ENCODE measurements around the gene GOLPH3L. TPM values are rescaled to one million over a fixed set of nuclear protein-coding genes. Genes with fewer than 3 reads are reported as not detected.

GOLPH3L gene
- total RNA-seq, 4 donors from 2014 or later: 16.2 to 23.9 (median 21.6) TPM

DNA sequence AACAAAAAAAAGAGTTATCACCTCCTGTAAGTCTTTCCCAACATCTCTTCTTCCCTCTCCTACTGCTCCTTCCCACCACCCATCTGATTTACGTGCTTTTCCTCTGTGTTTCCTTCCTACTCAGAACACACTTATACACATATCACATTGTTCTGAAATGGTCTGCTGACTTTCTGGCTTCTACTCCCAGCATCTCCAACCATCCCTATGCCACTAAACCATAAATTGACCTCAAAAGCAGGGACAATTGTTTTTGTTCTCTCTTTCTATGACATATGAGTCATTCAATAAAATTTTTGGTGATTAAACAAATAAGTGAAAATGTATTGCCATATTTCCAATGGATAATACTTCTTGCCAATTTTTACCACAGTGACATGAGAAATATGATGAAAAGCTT lies 8.2 kb downstream of the GOLPH3L start:
- DNase-seq (ENCODE audit: extremely low spot score): no peak
- Histone ChIP-seq H3K27me3 (no peaks in the 10 kb centered on the region), H3K4me3 (no peak overlapping the region), H3K36me3 (peaks cover 7 to 65% (median 36%) of the 10 kb centered on the region in 4 donors), H3K9me3 (no peaks in the 10 kb centered on the region), H3K27ac (replicated peaks in 1 of 4) (no peak overlapping the region), H3K4me1 (peaks cover 0 to 19% (median 14%) of the 10 kb centered on the region in 4 donors)
- intact Hi-C loops (cut with DNase I): no loop called here
- WGBS: 81% methylated on average over 1 of the region's 1 CpG
- TF ChIP-seq, protein P1, sequence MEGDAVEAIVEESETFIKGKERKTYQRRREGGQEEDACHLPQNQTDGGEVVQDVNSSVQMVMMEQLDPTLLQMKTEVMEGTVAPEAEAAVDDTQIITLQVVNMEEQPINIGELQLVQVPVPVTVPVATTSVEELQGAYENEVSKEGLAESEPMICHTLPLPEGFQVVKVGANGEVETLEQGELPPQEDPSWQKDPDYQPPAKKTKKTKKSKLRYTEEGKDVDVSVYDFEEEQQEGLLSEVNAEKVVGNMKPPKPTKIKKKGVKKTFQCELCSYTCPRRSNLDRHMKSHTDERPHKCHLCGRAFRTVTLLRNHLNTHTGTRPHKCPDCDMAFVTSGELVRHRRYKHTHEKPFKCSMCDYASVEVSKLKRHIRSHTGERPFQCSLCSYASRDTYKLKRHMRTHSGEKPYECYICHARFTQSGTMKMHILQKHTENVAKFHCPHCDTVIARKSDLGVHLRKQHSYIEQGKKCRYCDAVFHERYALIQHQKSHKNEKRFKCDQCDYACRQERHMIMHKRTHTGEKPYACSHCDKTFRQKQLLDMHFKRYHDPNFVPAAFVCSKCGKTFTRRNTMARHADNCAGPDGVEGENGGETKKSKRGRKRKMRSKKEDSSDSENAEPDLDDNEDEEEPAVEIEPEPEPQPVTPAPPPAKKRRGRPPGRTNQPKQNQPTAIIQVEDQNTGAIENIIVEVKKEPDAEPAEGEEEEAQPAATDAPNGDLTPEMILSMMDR (IDR thresholded peaks at IDR 0.05): no peak
- TF ChIP-seq POLR2AphosphoS5 (IDR thresholded peaks at IDR 0.05): no peak

DNA sequence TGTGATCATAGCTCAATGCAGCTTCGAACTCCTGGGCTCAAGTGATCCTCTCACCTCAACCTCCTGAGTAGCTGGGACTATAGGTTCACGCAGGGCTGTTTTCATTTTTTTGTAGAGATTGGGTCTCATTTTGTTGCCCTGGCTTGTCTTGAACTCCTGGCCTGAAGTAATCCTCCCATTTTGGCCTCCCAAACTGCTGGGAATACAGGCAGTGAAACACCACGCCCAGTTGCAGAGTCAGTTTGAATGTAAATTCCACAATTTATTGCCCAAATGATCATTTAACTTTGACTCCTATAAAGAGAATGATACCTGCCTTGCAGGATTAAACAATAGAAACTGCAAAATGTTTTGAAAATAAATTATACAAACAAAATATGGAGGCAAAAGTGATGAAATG lies 10.7 kb downstream of the GOLPH3L start:
- Histone ChIP-seq H3K36me3 (peaks cover 0 to 58% (median 32%) of the 10 kb centered on the region in 4 donors), H3K4me3 (no peak overlapping the region), H3K27me3 (no peaks in the 10 kb centered on the region), H3K9me3 (no peaks in the 10 kb centered on the region), H3K4me1 (peaks cover 0 to 6% (median 2%) of the 10 kb centered on the region in 4 donors), H3K27ac (replicated peaks in 1 of 4) (no peak overlapping the region)
- TF ChIP-seq POLR2A (IDR thresholded peaks at IDR 0.05; ENCODE audit: low read depth) (no peak), EP300 (IDR thresholded peaks at IDR 0.05) (no peak)
- TF ChIP-seq, protein P1 (IDR thresholded peaks at IDR 0.05): no peak
- no peak for DNase-seq (ENCODE audit: extremely low spot score)
- intact Hi-C loops (cut with DNase I): no loop called here
- WGBS: 93% methylated on average over 3 of the region's 3 CpGs

DNA sequence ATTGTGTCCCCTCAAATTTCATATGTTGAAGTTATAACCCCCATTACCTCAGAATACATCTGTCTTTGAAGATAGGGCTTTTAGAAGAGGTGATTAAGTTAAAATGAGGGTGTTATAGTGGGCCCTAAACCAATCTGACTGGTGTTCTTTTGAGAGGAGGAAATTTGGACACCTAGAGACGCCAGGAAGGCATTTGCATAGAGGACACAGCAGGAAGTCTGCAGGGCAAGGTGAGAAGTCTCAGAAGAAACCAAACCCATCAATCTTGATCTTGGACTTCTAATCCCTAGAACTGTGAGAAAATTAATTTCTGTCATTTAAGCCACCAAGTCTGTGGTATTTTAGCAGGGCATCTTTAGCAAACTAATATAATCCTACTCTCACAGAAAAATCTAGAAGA lies 13.0 kb downstream of the GOLPH3L start:
- TF ChIP-seq POLR2AphosphoS5 (IDR thresholded peaks at IDR 0.05) (no peak), EP300 (IDR thresholded peaks at IDR 0.05) (no peak), POLR2A (IDR thresholded peaks at IDR 0.05; ENCODE audit: low read depth) (no peak)
- TF ChIP-seq, protein P1 (IDR thresholded peaks at IDR 0.05): no peak

DNA sequence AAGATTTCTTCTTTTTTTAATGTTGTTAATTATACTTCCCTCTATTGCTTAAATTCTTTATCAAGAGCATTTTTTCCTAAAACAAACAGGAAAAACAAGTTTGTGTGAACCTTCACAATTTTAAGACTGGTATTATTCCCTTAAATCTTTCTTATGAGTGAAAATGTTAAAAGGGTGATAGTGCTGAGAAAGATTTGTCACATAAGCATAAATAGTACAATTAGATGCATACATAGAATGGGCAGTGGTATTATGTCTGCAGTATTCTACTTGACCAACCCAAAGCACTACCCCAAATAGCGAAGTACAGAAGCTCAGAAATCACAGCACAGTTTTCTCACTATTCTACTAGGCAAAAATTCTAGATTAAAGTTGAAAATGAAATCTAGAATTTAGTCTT lies 18.0 kb downstream of the GOLPH3L start:
- no peaks in the 10 kb centered on the region for H3K4me1 ChIP-seq
- DNase-seq (ENCODE audit: extremely low spot score): no peak
- WGBS: 97% methylated on average over 1 of the region's 1 CpG
- no peaks in the 10 kb centered on the region for H3K9me3 ChIP-seq
- no peak overlapping the region for H3K27ac ChIP-seq (replicated peaks in 1 of 4)
- intact Hi-C loops (cut with DNase I): no loop called here
- TF ChIP-seq POLR2A (IDR thresholded peaks at IDR 0.05; ENCODE audit: low read depth) (no peak), EP300 (IDR thresholded peaks at IDR 0.05) (no peak), POLR2AphosphoS5 (IDR thresholded peaks at IDR 0.05) (no peak)
- TF ChIP-seq, protein P1 (IDR thresholded peaks at IDR 0.05): no peak
- no peak overlapping the region for H3K4me3 ChIP-seq
- H3K27me3 ChIP-seq: no peaks in the 10 kb centered on the region
- peaks cover 0 to 38% (median 24%) of the 10 kb centered on the region in 4 donors for H3K36me3 ChIP-seq

More for the DNA sequence above, 13.0 kb downstream of the GOLPH3L start:
- Histone ChIP-seq H3K27me3 (no peaks in the 10 kb centered on the region), H3K4me3 (no peak overlapping the region), H3K27ac (replicated peaks in 1 of 4) (no peak overlapping the region), H3K36me3 (peaks cover 0 to 48% (median 27%) of the 10 kb centered on the region in 4 donors), H3K4me1 (peaks cover 0 to 4% (median 0%) of the 10 kb centered on the region in 4 donors), H3K9me3 (no peaks in the 10 kb centered on the region)
- WGBS: 79% methylated on average over 1 of the region's 1 CpG
- no peak for DNase-seq (ENCODE audit: extremely low spot score)
- intact Hi-C loops (cut with DNase I): no loop called here

DNA sequence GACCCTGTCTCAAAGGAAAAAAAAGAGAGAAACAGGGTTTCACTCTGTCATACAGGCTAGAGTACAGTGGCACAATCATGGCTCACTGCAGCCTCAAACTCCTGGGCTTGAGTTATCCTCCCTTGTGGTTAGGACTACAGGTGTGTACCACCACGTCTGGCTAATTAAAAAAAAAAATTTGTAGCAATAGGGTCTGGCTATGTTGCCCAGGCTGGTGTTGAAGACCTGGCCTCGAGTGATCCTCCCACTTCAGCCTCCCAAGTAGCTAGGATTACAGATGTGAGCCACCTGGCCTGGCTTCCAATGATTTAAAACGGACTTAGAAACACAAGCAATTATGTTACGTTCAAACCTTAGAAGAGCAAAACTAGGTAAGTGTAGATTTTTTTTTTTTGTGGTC lies 22.1 kb downstream of the GOLPH3L start:
- 93% methylated on average over 4 of the region's 4 CpGs for WGBS
- no peak for TF ChIP-seq EP300 (IDR thresholded peaks at IDR 0.05)
- TF ChIP-seq, protein P1 (IDR thresholded peaks at IDR 0.05): no peak

More for the DNA sequence above, 22.1 kb downstream of the GOLPH3L start:
- intact Hi-C loops (cut with DNase I): no loop called here
- no peaks in the 10 kb centered on the region for H3K4me1 ChIP-seq
- no peak overlapping the region for H3K27ac ChIP-seq (replicated peaks in 1 of 4)
- peaks cover 0 to 31% (median 15%) of the 10 kb centered on the region in 4 donors for H3K36me3 ChIP-seq
- DNase-seq (ENCODE audit: extremely low spot score): no peak
- no peak overlapping the region for H3K4me3 ChIP-seq
- no peaks in the 10 kb centered on the region for H3K9me3 ChIP-seq
- no peaks in the 10 kb centered on the region for H3K27me3 ChIP-seq
